Loucy (cell line): Measurements from ENCODE around the gene HPX.

Source experiments
- H2AFZ ChIP-seq: fragments of 200-600 bp; sonication (generic); 2 replicates; pipeline ENCODE4 v1.6.0; 2016; ENCODE audit warnings: antibody characterized with exemption, mild to moderate bottlenecking, low read length, moderate library complexity
- H3F3A ChIP-seq: fragments of 200-600 bp; 2 replicates; pipeline ENCODE4 v1.6.0; 2016; ENCODE audit warnings: antibody characterized with exemption, low read depth, mild to moderate bottlenecking
- H3K27me3 ChIP-seq: fragments of 200-600 bp; sonication (generic); 2 replicates; pipeline ENCODE4 v1.6.1; 2014; ENCODE audit warnings: low read length, mild to moderate bottlenecking; ENCODE audit not compliant: insufficient read depth, poor library complexity, severe bottlenecking
- H3K36me3 ChIP-seq: fragments of 200-600 bp; sonication (generic); 2 replicates; pipeline ENCODE4 v1.6.1; 2016; ENCODE audit warnings: low read length; ENCODE audit not compliant: insufficient read depth
- H3K4me1 ChIP-seq: fragments of 200-600 bp; sonication (generic); 2 replicates; pipeline ENCODE4 v1.5.1; 2014; ENCODE audit warnings: low read length, mild to moderate bottlenecking; ENCODE audit not compliant: insufficient read depth, poor library complexity, severe bottlenecking
- H3K4me2 ChIP-seq: fragments of 200-600 bp; sonication (generic); 2 replicates; pipeline ENCODE4 v1.6.0; 2014; ENCODE audit warnings: antibody characterized with exemption, low read length, low read depth, mild to moderate bottlenecking; ENCODE audit not compliant: poor library complexity, severe bottlenecking
- H3K4me3 ChIP-seq: fragments of 200-600 bp; sonication (generic); 2 replicates; pipeline ENCODE4 v1.5.1; 2014; ENCODE audit warnings: low read length, mild to moderate bottlenecking, mixed read lengths; ENCODE audit not compliant: poor library complexity, severe bottlenecking
- H3K79me2 ChIP-seq: fragments of 200-600 bp; sonication (generic); 2 replicates; pipeline ENCODE4 v1.6.1; 2014; ENCODE audit warnings: low read length; ENCODE audit not compliant: insufficient read depth
- H3K9ac ChIP-seq: fragments of 200-600 bp; sonication (generic); 2 replicates; pipeline ENCODE4 v1.6.0; 2014; ENCODE audit warnings: mild to moderate bottlenecking, low read depth, low read length, moderate library complexity; ENCODE audit not compliant: poor library complexity, severe bottlenecking
- H3K9me2 ChIP-seq: fragments of 200-600 bp; sonication (generic); replicated peaks from 2 replicates; pipeline ENCODE4 v1.6.1; 2016; ENCODE audit warnings: low read depth, low read length, mixed read lengths
- H3K9me3 ChIP-seq: fragments of 200-600 bp; sonication (generic); 2 replicates; pipeline ENCODE4 v1.6.1; 2014; ENCODE audit warnings: mild to moderate bottlenecking, antibody characterized with exemption, low read length, low read depth; ENCODE audit not compliant: insufficient read depth
- H4K20me1 ChIP-seq: fragments of 200-600 bp; sonication (generic); 2 replicates; pipeline ENCODE4 v1.6.0; 2014; ENCODE audit warnings: antibody characterized with exemption, low read length, mild to moderate bottlenecking; ENCODE audit not compliant: insufficient read depth, poor library complexity, severe bottlenecking
- EZH2phosphoT487 ChIP-seq: fragments of 200-600 bp; IDR thresholded peaks from 2 replicates; pipeline ENCODE4 v1.6.1; 2018; ENCODE audit warnings: antibody characterized with exemption, mild to moderate bottlenecking, moderate library complexity, borderline replicate concordance
- TF ChIP-seq, protein P1 (sequence below): fragments of 200-600 bp; sonication (generic); conservative IDR thresholded peaks from 2 replicates; pipeline ENCODE4 v1.5.1; 2014; ENCODE audit warnings: mild to moderate bottlenecking, antibody characterized with exemption, low read length

The HPX gene, protein sequence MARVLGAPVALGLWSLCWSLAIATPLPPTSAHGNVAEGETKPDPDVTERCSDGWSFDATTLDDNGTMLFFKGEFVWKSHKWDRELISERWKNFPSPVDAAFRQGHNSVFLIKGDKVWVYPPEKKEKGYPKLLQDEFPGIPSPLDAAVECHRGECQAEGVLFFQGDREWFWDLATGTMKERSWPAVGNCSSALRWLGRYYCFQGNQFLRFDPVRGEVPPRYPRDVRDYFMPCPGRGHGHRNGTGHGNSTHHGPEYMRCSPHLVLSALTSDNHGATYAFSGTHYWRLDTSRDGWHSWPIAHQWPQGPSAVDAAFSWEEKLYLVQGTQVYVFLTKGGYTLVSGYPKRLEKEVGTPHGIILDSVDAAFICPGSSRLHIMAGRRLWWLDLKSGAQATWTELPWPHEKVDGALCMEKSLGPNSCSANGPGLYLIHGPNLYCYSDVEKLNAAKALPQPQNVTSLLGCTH

DNA sequence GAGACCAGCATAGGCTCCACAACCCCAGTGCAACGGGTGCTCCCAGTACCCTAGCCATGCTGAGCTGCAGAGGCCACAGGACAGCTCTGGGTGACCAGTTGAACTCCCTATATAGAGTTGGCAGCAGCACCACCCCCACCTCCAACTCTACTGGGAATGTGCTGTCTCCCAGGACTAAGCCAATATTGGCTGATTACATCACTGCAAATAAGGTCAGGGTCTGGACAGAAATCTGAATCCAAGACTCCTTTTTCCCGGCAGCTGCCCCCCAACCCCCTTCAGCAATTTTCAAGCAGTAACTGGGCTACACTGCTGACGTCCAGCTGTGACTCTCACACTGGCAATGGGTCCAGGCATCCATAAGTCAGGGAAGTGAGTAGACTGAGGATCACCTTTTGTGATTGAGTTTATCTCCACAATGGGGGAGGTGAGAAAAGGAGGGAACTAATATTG is at the start of gene HPX:
Gene HPX (minus strand): TSS at position 82 of the 453 bp plus-strand sequence. CDS start 24 bp downstream, at position 58.
- Histone ChIP-seq H3K4me1 (peaks cover 20% of the 10 kb centered on the region), H3F3A (no peaks in the 10 kb centered on the region), H3K36me3 (no peaks in the 10 kb centered on the region), H3K4me2 (no peak within 1 kb of the TSS), H3K9ac (no peak within 1 kb of the TSS), H2AFZ (0 out of 2 replicates have a peak within 1 kb of the TSS, but pooled peaks have one; percentile 91), H3K27me3 (no peaks in the 10 kb centered on the region), H3K79me2 (no peaks in the 10 kb centered on the region), H4K20me1 (no peaks in the 10 kb centered on the region), H3K4me3 (no peak within 1 kb of the TSS), H3K9me2 (no peaks in the 10 kb centered on the region), H3K9me3 (no peaks in the 10 kb centered on the region)
- TF ChIP-seq, protein P1, sequence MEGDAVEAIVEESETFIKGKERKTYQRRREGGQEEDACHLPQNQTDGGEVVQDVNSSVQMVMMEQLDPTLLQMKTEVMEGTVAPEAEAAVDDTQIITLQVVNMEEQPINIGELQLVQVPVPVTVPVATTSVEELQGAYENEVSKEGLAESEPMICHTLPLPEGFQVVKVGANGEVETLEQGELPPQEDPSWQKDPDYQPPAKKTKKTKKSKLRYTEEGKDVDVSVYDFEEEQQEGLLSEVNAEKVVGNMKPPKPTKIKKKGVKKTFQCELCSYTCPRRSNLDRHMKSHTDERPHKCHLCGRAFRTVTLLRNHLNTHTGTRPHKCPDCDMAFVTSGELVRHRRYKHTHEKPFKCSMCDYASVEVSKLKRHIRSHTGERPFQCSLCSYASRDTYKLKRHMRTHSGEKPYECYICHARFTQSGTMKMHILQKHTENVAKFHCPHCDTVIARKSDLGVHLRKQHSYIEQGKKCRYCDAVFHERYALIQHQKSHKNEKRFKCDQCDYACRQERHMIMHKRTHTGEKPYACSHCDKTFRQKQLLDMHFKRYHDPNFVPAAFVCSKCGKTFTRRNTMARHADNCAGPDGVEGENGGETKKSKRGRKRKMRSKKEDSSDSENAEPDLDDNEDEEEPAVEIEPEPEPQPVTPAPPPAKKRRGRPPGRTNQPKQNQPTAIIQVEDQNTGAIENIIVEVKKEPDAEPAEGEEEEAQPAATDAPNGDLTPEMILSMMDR: no peak
- TF ChIP-seq EZH2phosphoT487: no peak

DNA sequence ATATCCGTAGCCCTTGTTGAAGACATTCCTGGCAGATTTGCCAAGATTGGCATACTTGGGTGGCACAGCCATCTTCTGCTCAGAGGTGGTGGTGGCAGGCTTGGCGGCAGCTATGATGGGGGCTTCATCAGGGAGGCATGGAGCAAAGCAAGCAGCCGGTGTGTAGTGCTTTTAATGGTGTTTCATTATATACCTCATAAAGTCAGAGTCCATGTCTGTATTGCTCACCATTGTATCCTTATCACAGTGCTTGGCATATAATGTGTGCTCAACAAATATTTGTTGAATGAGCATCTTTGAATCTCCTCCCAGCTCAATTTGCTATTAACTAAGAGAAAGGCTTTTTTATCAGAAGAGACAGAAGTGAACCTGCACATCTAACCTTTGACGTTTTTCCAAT is 48.5 kb upstream of the HPX start:
- Histone ChIP-seq H4K20me1 (no peaks in the 10 kb centered on the region), H2AFZ (no peak overlapping the region), H3K4me1 (peaks cover 3% of the 10 kb centered on the region), H3K4me3 (no peak overlapping the region), H3K9me3 (no peaks in the 10 kb centered on the region), H3K9ac (no peak overlapping the region), H3F3A (no peaks in the 10 kb centered on the region), H3K4me2 (no peak overlapping the region), H3K27me3 (no peaks in the 10 kb centered on the region), H3K36me3 (peaks cover 5% of the 10 kb centered on the region; the same call in 1 of the 2 replicates), H3K79me2 (peaks cover 6% of the 10 kb centered on the region; the same call in 1 of the 2 replicates), H3K9me2 (no peaks in the 10 kb centered on the region)
- TF ChIP-seq, protein P1: no peak
- TF ChIP-seq EZH2phosphoT487: no peak

DNA sequence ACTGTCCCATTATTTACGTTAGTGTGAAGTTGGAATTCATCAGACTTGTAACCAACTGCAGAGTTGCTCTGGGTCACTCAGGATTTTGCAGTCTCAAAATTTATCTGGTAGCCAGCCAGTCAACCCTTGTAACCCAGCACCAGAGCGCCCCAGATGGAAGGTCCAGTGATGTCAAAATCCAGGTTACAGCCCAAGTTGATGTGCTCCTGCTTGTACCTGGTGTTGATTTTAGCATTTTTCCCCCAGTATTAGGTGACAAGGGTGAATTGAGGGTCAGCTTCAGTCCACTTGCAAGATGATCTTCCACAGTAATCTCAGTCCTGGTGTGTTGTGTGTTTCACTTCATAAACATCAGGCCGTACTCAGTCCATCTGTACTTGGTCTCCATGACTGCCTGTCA is 48.0 kb upstream of the HPX start:
- Histone ChIP-seq H3K4me1 (peaks cover 4% of the 10 kb centered on the region), H2AFZ (no peak overlapping the region), H3K9ac (no peak overlapping the region), H3K27me3 (no peaks in the 10 kb centered on the region), H3K4me2 (no peak overlapping the region), H3K9me2 (no peaks in the 10 kb centered on the region), H4K20me1 (no peaks in the 10 kb centered on the region), H3K9me3 (no peaks in the 10 kb centered on the region), H3K79me2 (peaks cover 11% of the 10 kb centered on the region), H3K4me3 (no peak overlapping the region), H3K36me3 (peaks cover 5% of the 10 kb centered on the region; the same call in 1 of the 2 replicates), H3F3A (no peaks in the 10 kb centered on the region)
- TF ChIP-seq, protein P1: no peak
- no peak for TF ChIP-seq EZH2phosphoT487
